ENCODE data around the gene SLC25A20.
"Not testable (repeated sequence)": the region's sequence is repeated elsewhere in the genome, so short reads cannot be mapped to it uniquely, and the experiment has no call there.

The SLC25A20 gene

DNA sequence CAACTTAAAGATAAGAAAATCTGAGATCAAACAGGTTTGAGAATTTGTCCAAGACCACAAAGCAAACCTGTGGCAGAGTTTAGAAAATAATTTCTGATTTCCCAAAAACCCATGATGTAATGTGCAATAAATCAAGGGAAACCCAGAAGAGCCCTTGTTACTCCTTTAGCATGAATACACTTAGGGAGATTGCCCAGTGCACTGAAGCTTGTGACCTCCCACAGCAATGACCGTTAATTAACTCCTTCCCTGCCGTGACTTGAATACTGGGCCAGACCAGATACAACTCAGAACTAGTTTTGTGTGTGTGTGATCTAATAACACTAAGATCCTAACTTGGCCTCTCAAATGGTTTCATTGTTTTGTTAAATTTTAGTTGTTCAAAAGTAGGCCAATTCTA, 53.5 kb downstream of the SLC25A20 start:
- no peak for DNase-seq

DNA sequence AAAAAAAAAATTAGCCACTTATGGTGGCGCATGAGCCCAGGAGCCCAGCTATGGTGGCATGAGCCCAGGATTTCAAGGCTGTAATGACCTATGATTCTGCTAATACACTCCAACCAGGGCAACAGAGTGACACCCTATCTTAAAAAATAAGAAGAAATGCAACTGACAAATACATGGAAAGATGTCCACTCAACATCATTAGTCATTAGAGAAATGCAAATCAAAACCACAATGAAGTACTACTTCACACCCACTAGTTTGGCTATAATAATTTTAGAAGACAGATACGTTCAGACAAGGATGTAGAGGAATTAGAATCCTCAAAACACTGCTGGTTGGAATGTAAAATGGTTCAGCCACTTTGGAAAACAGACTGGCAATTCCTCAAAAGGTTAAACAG, 61.5 kb downstream of the SLC25A20 start:
- DNase-seq: no peak

DNA sequence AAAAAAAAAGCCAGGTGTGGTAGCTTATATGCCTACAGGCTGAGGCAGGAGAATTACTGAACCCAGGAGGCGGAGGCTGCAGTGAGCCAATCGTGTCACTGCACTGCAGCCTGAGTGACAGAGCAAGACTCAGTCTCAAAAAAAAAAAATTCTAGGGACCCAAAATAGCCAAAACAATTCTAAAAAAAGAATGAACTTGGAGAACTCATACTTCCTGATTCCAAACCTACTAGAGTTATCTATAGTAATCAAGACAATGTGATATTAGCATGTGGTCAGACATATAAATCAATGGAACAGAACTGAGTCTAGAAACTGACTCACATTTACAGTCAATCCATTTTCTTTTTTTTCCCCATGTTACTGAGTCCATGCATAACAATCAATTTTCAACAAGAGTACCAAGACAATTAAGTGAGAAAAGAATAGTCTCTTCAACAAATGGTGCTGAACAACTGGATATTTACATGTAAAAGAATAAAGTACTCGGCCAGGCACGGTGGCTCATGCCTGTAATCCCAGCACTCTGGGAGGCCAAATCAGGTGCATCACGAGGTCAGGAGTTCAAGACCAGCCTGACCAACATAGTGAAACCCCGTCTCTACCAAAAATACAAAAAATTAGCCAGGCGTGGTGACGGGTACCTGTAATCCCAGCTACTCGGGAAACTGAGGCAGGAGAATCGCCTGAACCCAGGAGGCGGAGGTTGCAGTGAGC, 62.9 kb downstream of the SLC25A20 start:
- DNase-seq: no peak

DNA sequence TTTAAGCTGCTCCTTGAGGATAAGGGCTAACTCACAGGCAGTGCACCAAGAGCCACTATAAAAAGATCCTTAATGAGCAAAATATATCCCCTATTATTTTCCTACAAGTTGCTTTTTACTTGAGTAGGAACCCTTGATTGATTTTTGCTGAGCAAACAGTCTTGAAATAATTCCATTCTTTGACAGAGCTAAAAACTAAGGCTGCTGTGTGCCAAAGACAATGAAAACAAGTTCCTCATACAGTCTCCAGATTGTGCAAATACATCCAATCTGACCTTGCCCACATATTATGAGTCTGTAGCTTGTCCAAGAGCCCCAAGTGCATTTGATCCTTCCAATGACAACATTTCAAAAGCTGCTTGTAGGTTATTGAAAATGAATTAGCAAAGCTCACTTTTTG, 66.0 kb downstream of the SLC25A20 start:
- DNase-seq: no peak

DNA sequence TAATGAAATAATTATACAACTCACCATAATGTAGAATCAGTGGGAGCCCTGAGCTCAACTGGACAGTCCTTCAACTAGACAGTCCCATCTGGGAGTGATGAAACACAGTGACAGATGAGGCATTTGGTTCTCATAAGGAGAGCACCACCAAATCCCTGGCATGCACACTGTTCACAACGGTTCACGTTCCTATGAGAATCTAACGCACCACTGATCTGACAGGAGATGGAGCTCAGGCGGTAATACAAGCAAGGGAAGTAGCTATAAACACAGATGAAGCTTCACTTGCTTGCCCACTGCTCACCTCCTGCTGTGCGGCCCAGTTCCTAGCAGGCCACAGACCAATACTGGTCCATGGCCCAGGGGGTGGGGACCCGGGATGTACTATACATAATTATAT, 68.0 kb downstream of the SLC25A20 start:
- DNase-seq: no peak

DNA sequence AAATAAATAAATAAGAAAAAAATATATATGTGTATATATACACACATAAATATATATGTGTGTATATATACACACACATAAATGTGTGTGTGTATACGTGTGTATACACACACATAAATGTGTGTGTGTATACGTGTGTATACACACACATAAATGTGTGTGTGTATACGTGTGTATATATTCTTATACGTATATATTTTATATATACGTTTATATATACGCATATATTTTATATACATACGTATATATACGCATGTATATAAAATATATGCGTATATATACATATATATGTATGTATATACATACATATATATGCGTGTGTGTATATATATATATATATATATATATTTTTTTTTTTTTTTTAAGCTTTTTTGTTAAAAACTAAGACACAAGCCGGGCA, 69.2 kb downstream of the SLC25A20 start:
- DNase-seq: not testable (repeated sequence)

DNA sequence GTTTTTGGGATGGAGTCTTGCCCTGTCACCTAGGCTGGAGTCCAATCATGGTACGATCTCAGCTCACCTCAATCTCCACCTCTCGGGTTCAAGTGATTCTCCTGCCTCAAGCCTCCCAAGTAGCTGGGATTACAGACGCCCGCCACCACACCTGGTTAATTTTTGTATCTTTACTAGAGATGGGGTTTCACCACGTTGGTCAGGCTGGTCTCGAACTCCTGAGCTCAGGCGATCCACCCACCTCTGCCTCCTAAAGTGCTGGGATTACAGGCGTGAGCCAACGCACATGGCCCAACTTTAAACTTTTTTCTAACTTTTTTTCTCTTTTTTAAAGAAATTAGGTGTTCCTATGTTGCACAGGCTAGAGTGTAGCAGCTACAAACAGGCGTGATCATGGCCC, 70.8 kb downstream of the SLC25A20 start:
- DNase-seq: not testable (repeated sequence)

DNA sequence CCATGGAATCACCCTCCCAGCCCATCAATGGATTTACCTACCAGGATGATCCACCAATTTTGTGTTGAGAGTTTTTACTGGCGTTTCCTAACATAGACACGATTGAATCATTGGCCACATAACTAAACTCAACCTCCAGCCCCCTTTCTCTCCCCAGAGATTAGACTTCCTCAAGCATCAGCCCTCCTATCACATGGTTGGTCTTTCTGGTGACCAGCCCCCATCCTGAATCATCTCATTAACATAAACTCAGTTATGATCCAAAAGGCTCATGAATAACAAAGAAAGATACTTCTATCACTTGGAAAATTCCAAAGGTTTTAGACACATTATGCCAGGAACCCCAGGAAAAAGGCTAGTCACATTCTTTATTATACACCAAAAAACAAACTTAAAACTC, 72.2 kb downstream of the SLC25A20 start:
- DNase-seq: no peak

DNA sequence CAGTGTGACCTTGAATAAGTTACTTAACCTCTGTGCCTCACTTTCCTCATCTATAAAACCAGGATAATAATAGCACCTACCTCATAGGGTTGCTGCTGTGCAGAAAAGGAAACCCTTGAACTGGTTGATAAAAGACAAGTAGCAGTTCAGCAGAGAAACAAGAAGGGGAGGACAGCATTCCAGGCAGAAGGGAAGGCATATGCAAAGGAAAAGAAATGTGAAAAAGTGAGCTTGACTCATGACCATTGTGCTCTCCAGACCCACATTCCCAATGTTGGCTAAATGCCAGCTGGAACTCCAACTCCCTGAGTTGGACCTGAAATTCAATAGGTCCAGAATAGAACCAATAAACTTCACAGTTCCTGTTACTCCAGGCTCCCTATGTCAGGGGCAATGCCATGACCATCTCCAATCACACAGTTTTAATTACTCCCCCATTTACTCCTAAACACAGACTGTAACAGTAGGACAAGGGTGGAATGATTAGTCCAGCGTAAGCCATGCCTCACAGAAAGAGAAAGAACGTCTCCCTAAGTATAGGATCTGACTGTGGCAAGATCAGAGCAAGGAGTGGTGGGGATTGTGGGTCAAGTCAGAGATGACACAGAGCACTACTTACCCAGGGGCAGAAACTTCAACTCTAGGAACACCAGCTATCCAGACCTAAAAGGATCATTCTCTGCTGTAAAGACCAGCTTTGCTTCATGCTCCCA, 77.9 kb downstream of the SLC25A20 start:
- no peak for DNase-seq

DNA sequence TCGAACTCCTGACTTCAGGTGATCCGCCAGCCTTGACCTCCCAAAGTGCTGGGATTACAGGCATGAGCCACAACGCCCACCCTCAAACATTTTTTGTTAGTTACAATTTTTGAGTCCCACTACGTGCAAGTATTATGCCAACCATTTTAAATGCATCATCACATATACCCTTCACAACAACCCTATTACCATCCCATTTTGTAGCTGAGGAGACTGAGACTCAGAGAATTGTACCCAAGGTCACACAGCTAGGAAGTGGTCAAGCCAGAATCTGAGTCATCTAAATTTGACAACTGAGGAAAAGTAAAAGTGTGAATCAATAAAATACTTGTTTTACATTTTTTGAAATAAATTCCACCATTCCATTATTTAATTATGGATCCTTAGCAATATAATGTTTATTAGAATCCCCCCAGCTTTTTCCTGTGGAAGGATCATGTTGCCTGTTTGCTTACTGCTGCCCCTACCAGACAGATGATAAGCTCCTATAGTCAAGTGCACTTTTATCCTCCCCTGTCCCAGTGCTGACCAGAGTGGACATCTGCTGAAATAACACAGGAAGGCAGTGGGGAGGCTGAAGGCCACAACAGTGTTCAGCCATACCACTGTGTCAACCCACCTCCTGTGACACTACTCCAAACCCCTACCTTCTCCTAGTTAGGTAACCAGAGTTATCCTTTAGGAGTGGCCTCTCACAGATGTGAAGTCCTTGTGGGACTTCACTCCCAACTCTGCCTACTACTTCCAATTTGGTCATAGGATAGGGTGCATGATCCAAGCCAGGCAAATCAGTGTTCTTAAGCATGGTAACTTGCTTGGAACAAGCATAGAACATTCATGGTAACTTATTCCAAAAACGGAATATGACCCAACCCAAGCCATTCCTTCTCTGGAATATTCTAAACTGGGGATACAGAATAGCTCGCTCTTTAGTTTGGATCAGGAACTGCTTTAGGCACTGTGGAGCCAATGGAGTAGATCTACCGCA, 79.2 kb downstream of the SLC25A20 start:
- DNase-seq: no peak

DNA sequence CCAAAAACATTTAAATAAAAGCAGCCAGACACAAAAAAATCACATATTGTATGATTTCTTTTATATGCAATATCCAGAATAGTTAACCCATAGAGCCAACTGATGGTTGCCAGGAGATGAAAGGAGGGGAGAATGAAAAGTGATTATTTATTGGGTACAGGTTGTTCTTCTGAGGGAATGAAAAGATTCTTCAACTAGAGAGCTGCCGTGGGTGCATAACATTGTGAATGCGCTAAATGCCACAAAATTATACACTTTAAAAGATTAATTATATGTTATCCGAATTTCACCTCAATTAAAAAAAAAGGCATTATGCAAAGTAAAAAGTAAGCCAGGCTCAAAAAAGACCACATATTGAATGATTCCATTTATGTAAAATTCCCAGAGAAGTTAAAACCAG, 87.2 kb downstream of the SLC25A20 start:
- DNase-seq: no peak
